Astrocyte (in vitro differentiated cells and primary cell): ENCODE measurements around the gene COG7. TPM values are rescaled to one million over a fixed set of nuclear protein-coding genes. Genes with fewer than 3 reads are reported as not detected.
A peak's percentile ranks its signal among the peaks of the same experiment; 100 is the strongest.

Experiments
- DNase-seq: peaks from one replicate; pipeline ENCODE4 v3.0.0-alpha.2; 2010; ENCODE audit warnings: low read depth
- FAIRE-seq: peaks from 2 replicates; lab custom pipeline; 2011; peaks lifted over from hg19 to GRCh38; lab: Jason Lieb, UNC
- H2AFZ ChIP-seq: 2 replicates; pipeline ENCODE4 v1.6.0; 2012; ENCODE audit warnings: low read depth, low read length, inconsistent platforms
- H3K27ac ChIP-seq: 2 replicates; pipeline ENCODE4 v1.5.1; 2011; ENCODE audit warnings: low read depth, low read length, inconsistent platforms
- H3K27me3 ChIP-seq: 2 replicates; pipeline ENCODE4 v1.6.0; 2011; ENCODE audit warnings: low read length, inconsistent platforms; ENCODE audit not compliant: insufficient read depth
- H3K36me3 ChIP-seq: 2 replicates; pipeline ENCODE4 v1.5.1; 2011; ENCODE audit warnings: low read length, inconsistent platforms; ENCODE audit not compliant: insufficient read depth
- H3K4me1 ChIP-seq: 2 replicates; pipeline ENCODE4 v1.5.1; 2011; ENCODE audit warnings: low read length, inconsistent platforms; ENCODE audit not compliant: insufficient read depth
- H3K4me2 ChIP-seq: 2 replicates; pipeline ENCODE4 v1.6.0; 2012; ENCODE audit warnings: low read length, inconsistent platforms
- H3K4me3 ChIP-seq: 2 replicates; pipeline ENCODE4 v1.5.1; 2011; ENCODE audit warnings: low read depth, mild to moderate bottlenecking, low read length, inconsistent platforms; ENCODE audit not compliant: insufficient read depth
- H3K79me2 ChIP-seq: 2 replicates; pipeline ENCODE4 v1.6.0; 2012; ENCODE audit warnings: mild to moderate bottlenecking, low read length, inconsistent platforms; ENCODE audit not compliant: insufficient read depth
- H3K9ac ChIP-seq: 2 replicates; pipeline ENCODE4 v1.6.0; 2012; ENCODE audit warnings: mild to moderate bottlenecking, low read length, inconsistent platforms
- H3K9me3 ChIP-seq: 2 replicates; pipeline ENCODE4 v1.5.1; 2012; ENCODE audit warnings: low read depth, mild to moderate bottlenecking, low read length, inconsistent platforms; ENCODE audit not compliant: insufficient read depth
- H4K20me1 ChIP-seq: 2 replicates; pipeline ENCODE4 v1.6.0; 2012; ENCODE audit warnings: low read length, inconsistent platforms; ENCODE audit not compliant: insufficient read depth
- H3K27ac Mint-ChIP-seq: one replicate; pipeline ENCODE4 v1.8.0; 2021; ENCODE audit warnings: mild to moderate bottlenecking, mixed read lengths; ENCODE audit not compliant: unreplicated experiment
- H3K27me3 Mint-ChIP-seq: one replicate; pipeline ENCODE4 v1.8.0; 2021; ENCODE audit warnings: low read depth, mixed read lengths; ENCODE audit not compliant: unreplicated experiment
- H3K36me3 Mint-ChIP-seq: one replicate; pipeline ENCODE4 v1.8.0; 2021; ENCODE audit warnings: low read depth, mixed read lengths; ENCODE audit not compliant: unreplicated experiment
- H3K4me1 Mint-ChIP-seq: one replicate; pipeline ENCODE4 v1.8.0; 2021; ENCODE audit warnings: low read depth, mixed read lengths; ENCODE audit not compliant: unreplicated experiment
- H3K4me3 Mint-ChIP-seq: one replicate; pipeline ENCODE4 v1.8.0; 2021; ENCODE audit warnings: mild to moderate bottlenecking, moderate library complexity, mixed read lengths; ENCODE audit not compliant: unreplicated experiment
- H3K9me3 Mint-ChIP-seq: one replicate; pipeline ENCODE4 v1.8.0; 2021; ENCODE audit warnings: mild to moderate bottlenecking, mixed read lengths; ENCODE audit not compliant: unreplicated experiment
- CTCF ChIP-seq: IDR thresholded peaks from 2 replicates; pipeline ENCODE4 v1.5.1; 2011; ENCODE audit warnings: low read depth, mild to moderate bottlenecking, inconsistent platforms, low read length, moderate library complexity; ENCODE audit not compliant: insufficient read depth
- EZH2 ChIP-seq: IDR thresholded peaks from 2 replicates; pipeline ENCODE4 v1.6.1; 2012; ENCODE audit warnings: mild to moderate bottlenecking, low read length, inconsistent platforms; ENCODE audit not compliant: insufficient read depth
- total RNA-seq: library from RNA; stranded (reverse); gene quantifications from 2 replicates; pipeline ENCODE4 v1.2.1, GENCODE V29; 2021

The COG7 gene
- total RNA-seq, 1 donor from 2014 or later = 19.8 TPM

DNA sequence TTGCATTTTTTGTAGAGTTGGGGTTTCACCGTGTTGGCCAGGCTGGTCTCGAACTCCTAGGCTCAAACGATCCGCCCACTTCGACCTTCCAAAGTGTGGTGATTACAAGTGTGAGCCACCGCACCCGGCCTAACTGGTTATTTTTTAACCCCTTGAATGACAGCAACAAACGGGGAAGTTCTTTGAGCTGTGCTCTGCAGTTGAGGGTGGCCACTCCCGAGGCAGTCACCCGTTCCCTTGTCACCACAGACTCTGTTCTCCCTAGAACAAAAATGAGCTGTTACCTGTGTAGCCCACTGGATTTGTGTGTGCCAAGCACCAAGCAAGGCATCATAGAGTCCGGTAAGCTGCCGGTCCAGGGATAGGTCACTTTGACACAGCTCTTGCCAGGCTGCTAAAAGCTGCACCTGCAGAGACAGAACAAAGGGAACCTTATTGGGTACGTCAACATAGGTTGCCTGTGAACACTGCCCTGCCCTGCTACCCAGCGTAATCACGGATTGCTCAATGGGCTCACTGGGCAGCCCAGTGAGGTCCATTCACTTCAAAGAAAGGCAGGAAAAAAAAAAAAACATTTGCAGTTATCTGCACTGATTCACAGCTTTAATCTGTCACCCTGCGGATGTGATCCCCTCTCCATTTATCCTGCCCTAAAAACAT, 19.6 kb downstream of the COG7 start:
- Histone ChIP-seq H4K20me1 (peaks cover 23% of the 10 kb centered on the region), H3K4me2 (no peak overlapping the region), H3K9ac (no peak overlapping the region), H3K4me3 (no peak overlapping the region), H3K79me2 (no peaks in the 10 kb centered on the region), H3K4me1 (no peaks in the 10 kb centered on the region), H3K27me3 (no peaks in the 10 kb centered on the region), H3K36me3 (peaks cover 22% of the 10 kb centered on the region), H2AFZ (no peak overlapping the region), H3K27ac (no peak overlapping the region), H3K9me3 (no peaks in the 10 kb centered on the region)
- H3K9me3 Mint-ChIP-seq = no peaks in the 10 kb centered on the region
- H3K27ac Mint-ChIP-seq = no peak overlapping the region
- H3K4me1 Mint-ChIP-seq = no peaks in the 10 kb centered on the region
- H3K36me3 Mint-ChIP-seq = peaks cover 20% of the 10 kb centered on the region
- no peaks in the 10 kb centered on the region for H3K27me3 Mint-ChIP-seq
- H3K4me3 Mint-ChIP-seq = no peak overlapping the region
- FAIRE-seq = no peak
- TF ChIP-seq EZH2 = no peak
- no peak for TF ChIP-seq CTCF
- DNase-seq = no peak

DNA sequence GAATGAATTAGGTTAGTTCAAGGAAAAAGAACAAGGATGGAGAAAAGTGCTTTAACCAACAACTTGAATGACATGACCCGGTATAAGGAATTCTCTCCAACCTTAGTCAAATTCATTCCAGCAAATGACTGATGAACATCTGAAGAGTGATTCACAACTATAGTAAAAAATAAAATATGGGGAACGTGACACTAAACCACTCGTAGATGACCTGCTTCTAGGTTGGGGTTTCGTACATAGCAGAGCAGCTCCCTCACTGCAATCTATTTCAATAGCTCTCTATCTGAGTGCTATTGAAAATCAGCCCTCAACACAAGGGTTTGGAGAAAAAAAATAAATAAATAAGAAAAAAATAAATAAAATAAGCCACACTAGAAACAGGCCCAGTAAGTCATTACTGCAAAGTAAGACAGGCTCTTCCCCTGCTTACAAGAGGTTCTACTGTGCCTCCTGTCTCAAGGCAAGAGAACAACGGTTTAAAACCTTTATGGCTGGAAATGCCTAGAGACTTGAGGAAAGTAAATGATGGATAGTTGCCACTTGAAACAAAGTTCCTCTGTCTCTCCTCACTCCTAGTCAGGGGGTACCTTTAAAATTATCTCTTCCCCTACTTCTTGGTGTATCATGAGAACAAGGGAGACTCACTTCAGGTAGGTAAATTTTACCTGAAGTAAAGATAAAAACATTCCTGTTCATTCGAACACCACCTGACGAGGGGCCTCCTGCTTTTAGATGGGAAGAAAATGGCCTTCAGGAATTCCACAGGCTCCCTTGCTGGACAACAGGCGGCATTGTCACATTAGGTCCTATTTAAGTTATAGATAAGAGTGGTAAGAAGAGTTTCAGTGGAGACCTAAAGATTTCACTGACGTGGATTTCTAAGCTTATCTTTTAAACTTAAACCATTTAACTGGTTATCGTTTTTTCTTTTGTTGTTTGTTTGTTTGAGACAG, 20.5 kb downstream of the COG7 start:
- Histone ChIP-seq H3K9ac (no peak overlapping the region), H3K4me3 (no peak overlapping the region), H3K27ac (no peak overlapping the region), H4K20me1 (peaks cover 20% of the 10 kb centered on the region), H3K9me3 (no peaks in the 10 kb centered on the region), H3K36me3 (peaks cover 22% of the 10 kb centered on the region), H3K4me2 (no peak overlapping the region), H3K27me3 (no peaks in the 10 kb centered on the region), H3K4me1 (no peaks in the 10 kb centered on the region), H2AFZ (no peak overlapping the region), H3K79me2 (no peaks in the 10 kb centered on the region)
- TF ChIP-seq CTCF (peak; percentile 43), EZH2 (no peak)
- H3K27me3 Mint-ChIP-seq = no peaks in the 10 kb centered on the region
- no peak overlapping the region for H3K27ac Mint-ChIP-seq
- no peaks in the 10 kb centered on the region for H3K9me3 Mint-ChIP-seq
- DNase-seq (peak; percentile 46), FAIRE-seq (no peak)
- peaks cover 20% of the 10 kb centered on the region for H3K36me3 Mint-ChIP-seq
- H3K4me1 Mint-ChIP-seq = no peaks in the 10 kb centered on the region
- H3K4me3 Mint-ChIP-seq = no peak overlapping the region
